Measurements from ENCODE around the gene GPX3.

DNA sequence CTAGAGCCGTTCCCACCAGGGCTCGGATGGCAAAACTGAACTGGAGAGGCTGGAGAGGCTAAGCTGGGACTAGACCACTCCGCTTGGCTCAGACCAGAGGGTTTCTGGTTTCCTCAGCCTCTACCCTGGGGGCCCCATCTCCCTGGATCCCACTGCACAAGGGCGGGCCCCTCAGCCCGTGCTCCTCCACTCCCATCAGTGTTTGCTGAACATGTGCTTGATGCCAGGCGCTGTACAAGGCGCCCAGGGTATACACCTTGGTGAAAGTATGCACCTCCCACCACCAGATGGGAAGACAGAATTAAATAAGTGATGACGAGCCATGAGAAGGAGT, 18.0 kb downstream of the GPX3 start:
- TF ChIP-seq, protein P1, sequence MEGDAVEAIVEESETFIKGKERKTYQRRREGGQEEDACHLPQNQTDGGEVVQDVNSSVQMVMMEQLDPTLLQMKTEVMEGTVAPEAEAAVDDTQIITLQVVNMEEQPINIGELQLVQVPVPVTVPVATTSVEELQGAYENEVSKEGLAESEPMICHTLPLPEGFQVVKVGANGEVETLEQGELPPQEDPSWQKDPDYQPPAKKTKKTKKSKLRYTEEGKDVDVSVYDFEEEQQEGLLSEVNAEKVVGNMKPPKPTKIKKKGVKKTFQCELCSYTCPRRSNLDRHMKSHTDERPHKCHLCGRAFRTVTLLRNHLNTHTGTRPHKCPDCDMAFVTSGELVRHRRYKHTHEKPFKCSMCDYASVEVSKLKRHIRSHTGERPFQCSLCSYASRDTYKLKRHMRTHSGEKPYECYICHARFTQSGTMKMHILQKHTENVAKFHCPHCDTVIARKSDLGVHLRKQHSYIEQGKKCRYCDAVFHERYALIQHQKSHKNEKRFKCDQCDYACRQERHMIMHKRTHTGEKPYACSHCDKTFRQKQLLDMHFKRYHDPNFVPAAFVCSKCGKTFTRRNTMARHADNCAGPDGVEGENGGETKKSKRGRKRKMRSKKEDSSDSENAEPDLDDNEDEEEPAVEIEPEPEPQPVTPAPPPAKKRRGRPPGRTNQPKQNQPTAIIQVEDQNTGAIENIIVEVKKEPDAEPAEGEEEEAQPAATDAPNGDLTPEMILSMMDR (IDR thresholded peaks at IDR 0.05), result no peak
- TF ChIP-seq EP300 (IDR thresholded peaks at IDR 0.05; ENCODE audit: low read depth) (no peak), POLR2A (IDR thresholded peaks at IDR 0.05) (no peak), POLR2AphosphoS5 (IDR thresholded peaks at IDR 0.05) (no peak)

Data from transverse colon (tissue), 4 donors.